ENCODE data around the gene TBX2. TPM values are rescaled to one million over a fixed set of nuclear protein-coding genes. Genes with fewer than 3 reads are reported as not detected.

The TBX2 gene
- total RNA-seq, 1 donor from 2014 or later: 0.34 TPM

- DNase-seq: no peak
Measured at GRCh38 chr17:61454381-61455323, 55.0 kb downstream of the TBX2 start.

GRCh38 chr17:61455324-61456060 is 55.8 kb downstream of the TBX2 start:
- no peak for DNase-seq

- DNase-seq: no peak
Measured at GRCh38 chr17:61456061-61456681, 56.5 kb downstream of the TBX2 start.

- no peak for DNase-seq
Measured at GRCh38 chr17:61456688-61457225, 57.1 kb downstream of the TBX2 start.

- no peak for DNase-seq
Measured at GRCh38 chr17:61457226-61457983, 57.8 kb downstream of the TBX2 start.

- DNase-seq: no peak
Measured at GRCh38 chr17:61458000-61458399, 58.4 kb downstream of the TBX2 start.

- DNase-seq: no peak
Measured at GRCh38 chr17:61458421-61459141, 58.9 kb downstream of the TBX2 start.

Other genes with a start within 250 kb of the TBX2 start
- not detected in 2 replicates for gene TBX4, start 52.6 kb downstream of the TBX2 start, total RNA-seq
- gene NACA2, start 191.4 kb downstream of the TBX2 start, total RNA-seq: not detected in 2 replicates